MM.1S (cell line): ENCODE data around the gene JTB.

Experiments
- DNase-seq: peaks from one replicate; pipeline ENCODE4 v3.0.0-alpha.2; 2015
- H2AFZ ChIP-seq: fragments of 300-600 bp; sonication (generic); 2 replicates; pipeline ENCODE4 v1.6.0; 2016; ENCODE audit warnings: antibody characterized with exemption, low read length
- H3F3A ChIP-seq: fragments of 300-600 bp; sonication (generic); 2 replicates; pipeline ENCODE4 v1.6.1; 2016; ENCODE audit warnings: mild to moderate bottlenecking, antibody characterized with exemption, low read length, moderate library complexity, mixed read lengths; ENCODE audit not compliant: insufficient read depth
- H3K27ac ChIP-seq: fragments of 300-600 bp; sonication (generic); 2 replicates; pipeline ENCODE4 v1.5.1; 2016; ENCODE audit warnings: mild to moderate bottlenecking, low read length
- H3K27me3 ChIP-seq: fragments of 300-600 bp; sonication (generic); replicated peaks from 2 replicates; pipeline ENCODE4 v1.6.0; 2016; ENCODE audit warnings: low read length; ENCODE audit not compliant: insufficient read depth
- H3K36me3 ChIP-seq: fragments of 300-600 bp; sonication (generic); replicated peaks from 2 replicates; pipeline ENCODE4 v1.6.1; 2016; ENCODE audit warnings: mild to moderate bottlenecking, low read length, mixed read lengths; ENCODE audit not compliant: insufficient read depth
- H3K4me1 ChIP-seq: fragments of 300-600 bp; sonication (generic); 2 replicates; pipeline ENCODE4 v1.6.1; 2016; ENCODE audit warnings: low read length, mixed read lengths
- H3K4me2 ChIP-seq: fragments of 300-600 bp; sonication (generic); 2 replicates; pipeline ENCODE4 v1.6.0; 2016; ENCODE audit warnings: low read depth, low read length
- H3K4me3 ChIP-seq: fragments of 300-600 bp; sonication (generic); 2 replicates; pipeline ENCODE4 v1.5.1; 2016; ENCODE audit warnings: low read length, mixed read lengths
- H3K79me2 ChIP-seq: fragments of 300-600 bp; sonication (generic); 2 replicates; pipeline ENCODE4 v1.6.1; 2016; ENCODE audit warnings: mixed run types, low read length, mixed read lengths
- H3K9ac ChIP-seq: fragments of 300-600 bp; sonication (generic); 2 replicates; pipeline ENCODE4 v1.6.1; 2016; ENCODE audit warnings: low read length, mixed read lengths
- H3K9me2 ChIP-seq: fragments of 300-600 bp; sonication (generic); replicated peaks from 2 replicates; pipeline ENCODE4 v1.6.1; 2016; ENCODE audit warnings: mild to moderate bottlenecking, low read length, mixed read lengths; ENCODE audit not compliant: insufficient read depth
- H3K9me3 ChIP-seq: fragments of 300-600 bp; sonication (generic); replicated peaks from 2 replicates; pipeline ENCODE4 v1.6.1; 2016; ENCODE audit warnings: mild to moderate bottlenecking, low read length, mixed read lengths; ENCODE audit not compliant: insufficient read depth
- H4K20me1 ChIP-seq: fragments of 300-600 bp; sonication (generic); 2 replicates; pipeline ENCODE4 v1.6.1; 2016; ENCODE audit warnings: mild to moderate bottlenecking, low read length, moderate library complexity, mixed read lengths; ENCODE audit not compliant: insufficient read depth
- EZH2 ChIP-seq: fragments of 300-600 bp; sonication (generic); optimal IDR thresholded peaks from 2 replicates; pipeline ENCODE3; 2017; ENCODE audit warnings: low read depth, mild to moderate bottlenecking, antibody characterized with exemption, low read length, mixed read lengths
- EZH2phosphoT487 ChIP-seq: fragments of 300-600 bp; sonication (generic); IDR thresholded peaks from 2 replicates; pipeline ENCODE4 v1.6.1; 2018; ENCODE audit warnings: antibody characterized with exemption, low read length
- TF ChIP-seq, protein P1 (sequence below): fragments of 300-600 bp; sonication (generic); IDR thresholded peaks from 2 replicates; pipeline ENCODE4 v1.5.1; 2016; ENCODE audit warnings: antibody characterized with exemption, low read length, mixed read lengths

Gene JTB

DNA sequence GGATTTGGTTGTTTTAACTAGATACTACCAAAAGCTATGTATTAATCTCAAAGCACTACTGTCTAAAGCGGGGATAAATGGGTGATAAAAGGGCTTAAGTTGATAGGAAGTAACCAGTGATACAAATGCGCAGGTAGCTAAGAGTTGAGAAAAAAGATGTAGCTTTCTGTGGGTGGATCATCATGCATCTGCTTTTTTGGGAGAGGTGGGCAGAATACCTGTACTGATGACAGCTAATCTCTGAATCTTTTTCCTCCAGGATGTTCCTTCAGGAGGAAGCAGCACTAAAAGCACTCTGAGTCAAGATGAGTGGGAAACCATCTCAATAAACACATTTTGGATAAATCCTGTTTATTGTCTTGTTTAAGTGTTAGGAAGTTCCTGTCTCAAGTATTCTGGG lies 14.3 kb upstream of the JTB start:
- TF ChIP-seq, protein P1, sequence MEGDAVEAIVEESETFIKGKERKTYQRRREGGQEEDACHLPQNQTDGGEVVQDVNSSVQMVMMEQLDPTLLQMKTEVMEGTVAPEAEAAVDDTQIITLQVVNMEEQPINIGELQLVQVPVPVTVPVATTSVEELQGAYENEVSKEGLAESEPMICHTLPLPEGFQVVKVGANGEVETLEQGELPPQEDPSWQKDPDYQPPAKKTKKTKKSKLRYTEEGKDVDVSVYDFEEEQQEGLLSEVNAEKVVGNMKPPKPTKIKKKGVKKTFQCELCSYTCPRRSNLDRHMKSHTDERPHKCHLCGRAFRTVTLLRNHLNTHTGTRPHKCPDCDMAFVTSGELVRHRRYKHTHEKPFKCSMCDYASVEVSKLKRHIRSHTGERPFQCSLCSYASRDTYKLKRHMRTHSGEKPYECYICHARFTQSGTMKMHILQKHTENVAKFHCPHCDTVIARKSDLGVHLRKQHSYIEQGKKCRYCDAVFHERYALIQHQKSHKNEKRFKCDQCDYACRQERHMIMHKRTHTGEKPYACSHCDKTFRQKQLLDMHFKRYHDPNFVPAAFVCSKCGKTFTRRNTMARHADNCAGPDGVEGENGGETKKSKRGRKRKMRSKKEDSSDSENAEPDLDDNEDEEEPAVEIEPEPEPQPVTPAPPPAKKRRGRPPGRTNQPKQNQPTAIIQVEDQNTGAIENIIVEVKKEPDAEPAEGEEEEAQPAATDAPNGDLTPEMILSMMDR = no peak
- TF ChIP-seq EZH2phosphoT487 (no peak), EZH2 (no peak)
- H3K4me1 ChIP-seq = peaks cover 15% of the 10 kb centered on the region
- peaks cover 21% of the 10 kb centered on the region for H3K79me2 ChIP-seq
- H3K4me2 ChIP-seq = peak overlapping the region; percentile 60
- peaks cover 54% of the 10 kb centered on the region for H3F3A ChIP-seq
- DNase-seq = no peak
- H3K9ac ChIP-seq = peak overlapping the region; percentile 92; the same call in 1 of the 2 replicates
- no peaks in the 10 kb centered on the region for H4K20me1 ChIP-seq
- H3K9me2 ChIP-seq = no peaks in the 10 kb centered on the region
- no peak overlapping the region for H2AFZ ChIP-seq
- H3K27me3 ChIP-seq = no peaks in the 10 kb centered on the region
- peak overlapping the region; percentile 89 for H3K4me3 ChIP-seq
- H3K27ac ChIP-seq = peak overlapping the region; percentile 63; the same call in 1 of the 2 replicates
- peaks cover 17% of the 10 kb centered on the region for H3K36me3 ChIP-seq
- no peaks in the 10 kb centered on the region for H3K9me3 ChIP-seq

DNA sequence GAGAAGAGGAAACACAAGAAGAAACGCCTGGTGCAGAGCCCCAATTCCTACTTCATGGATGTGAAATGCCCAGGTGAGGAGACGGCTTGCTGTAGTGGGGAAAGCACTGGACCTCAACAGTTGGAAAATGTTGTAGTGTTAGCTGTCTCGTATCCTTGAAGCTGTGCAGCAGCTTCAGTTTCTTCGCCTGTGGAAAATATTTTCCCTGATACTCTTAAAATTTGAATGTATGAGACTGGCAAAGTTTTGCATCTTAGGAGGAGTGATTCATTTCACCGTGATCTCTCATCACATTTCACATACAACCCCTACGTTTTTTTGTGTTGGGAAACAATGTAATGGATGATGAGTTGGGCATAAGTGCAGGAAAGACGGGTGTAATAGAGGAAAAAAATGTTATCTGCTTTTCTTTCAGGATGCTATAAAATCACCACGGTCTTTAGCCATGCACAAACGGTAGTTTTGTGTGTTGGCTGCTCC lies 13.7 kb upstream of the JTB start:
- Histone ChIP-seq H3K4me1 (peaks cover 15% of the 10 kb centered on the region), H3K27ac (peak overlapping the region; percentile 63; the same call in 1 of the 2 replicates), H3K9ac (peak overlapping the region; percentile 92), H2AFZ (0 out of 2 replicates have a peak overlapping the region, but pooled peaks have one; percentile 29), H4K20me1 (no peaks in the 10 kb centered on the region), H3K36me3 (peaks cover 17% of the 10 kb centered on the region), H3F3A (peaks cover 55% of the 10 kb centered on the region), H3K4me3 (peak overlapping the region; percentile 89), H3K79me2 (peaks cover 21% of the 10 kb centered on the region), H3K27me3 (no peaks in the 10 kb centered on the region), H3K9me3 (no peaks in the 10 kb centered on the region), H3K9me2 (no peaks in the 10 kb centered on the region), H3K4me2 (peak overlapping the region; percentile 60)
- TF ChIP-seq EZH2 (no peak), EZH2phosphoT487 (no peak)
- TF ChIP-seq, protein P1 = no peak
- DNase-seq = no peak

DNA sequence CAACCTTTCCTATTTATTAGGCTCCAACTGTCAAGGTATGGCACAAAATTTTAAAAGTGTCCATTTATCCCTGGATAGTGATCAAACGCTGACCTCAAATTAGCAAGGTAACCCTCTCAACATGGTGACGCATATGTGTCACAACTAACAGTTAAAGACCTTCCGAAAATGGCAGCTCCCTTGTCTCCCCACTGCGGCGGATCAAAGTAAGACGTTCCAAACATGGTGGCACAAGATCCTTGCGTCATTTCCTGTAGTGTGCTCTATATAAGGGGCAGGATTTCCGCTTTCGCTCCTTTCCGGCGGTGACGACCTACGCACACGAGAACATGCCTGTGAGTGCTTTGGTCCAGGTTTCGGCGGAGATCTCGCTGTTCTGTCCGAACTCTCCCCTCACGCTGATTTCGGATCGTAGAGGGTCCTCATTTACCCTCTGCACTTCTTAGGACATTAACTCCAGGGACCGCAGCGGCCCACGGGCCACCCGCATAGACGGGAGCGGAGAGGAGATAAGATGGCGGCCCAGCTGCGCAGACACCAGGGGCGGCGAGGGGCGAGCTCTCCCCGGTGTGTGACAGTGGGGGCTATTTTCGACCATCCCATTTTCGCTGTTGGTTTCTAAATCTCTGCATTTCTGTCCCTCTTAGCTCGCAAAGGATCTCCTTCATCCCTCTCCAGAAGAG lies 13.1 kb upstream of the JTB start, which contains the start of gene RPS27:
Gene RPS27, plus strand, starts transcription at position 295 of the 683 bp plus-strand sequence. Its CDS starts 35 bp downstream, at position 330.
- Histone ChIP-seq H3K9me2 (no peaks in the 10 kb centered on the region), H2AFZ (peak within 1 kb of the TSS; percentile 64), H3K79me2 (peaks cover 21% of the 10 kb centered on the region), H3K27me3 (0 out of 2 replicates have a peak, but pooled peaks cover 3% of the 10 kb centered on the region), H3K4me2 (peak within 1 kb of the TSS; percentile 60), H3K9me3 (no peaks in the 10 kb centered on the region), H3F3A (peaks cover 53% of the 10 kb centered on the region), H3K9ac (peak within 1 kb of the TSS; percentile 92), H4K20me1 (no peaks in the 10 kb centered on the region), H3K4me3 (peak within 1 kb of the TSS; percentile 89), H3K27ac (peak within 1 kb of the TSS; percentile 63; the same call in 1 of the 2 replicates), H3K4me1 (peaks cover 15% of the 10 kb centered on the region), H3K36me3 (peaks cover 17% of the 10 kb centered on the region)
- DNase-seq = peak; percentile 100
- TF ChIP-seq EZH2phosphoT487 (no peak), EZH2 (no peak)
- TF ChIP-seq, protein P1 = no peak
